GM18505 (cell line): Measurements from ENCODE around the gene BAAT.
"Not testable (repeated sequence)": the region's sequence is repeated elsewhere in the genome, so short reads cannot be mapped to it uniquely, and the experiment has no call there.

ENCODE experiments used
- ATAC-seq: cut with Tn5 transposase; IDR thresholded peaks from one replicate; pipeline ENCODE4 v1.9.1; 2021; ENCODE audit not compliant: unreplicated experiment
- POLR2A ChIP-seq: IDR thresholded peaks from 4 replicates; pipeline ENCODE4 v1.6.1; 2011; ENCODE audit warnings: borderline replicate concordance; ENCODE audit not compliant: insufficient read depth, insufficient read length; ENCODE audit errors: extremely low read depth

The BAAT gene

GRCh38 chr9:101333490-101333889 lies 51.3 kb downstream of the BAAT start:
- ATAC-seq, result no peak
- no peak for TF ChIP-seq POLR2A

DNA sequence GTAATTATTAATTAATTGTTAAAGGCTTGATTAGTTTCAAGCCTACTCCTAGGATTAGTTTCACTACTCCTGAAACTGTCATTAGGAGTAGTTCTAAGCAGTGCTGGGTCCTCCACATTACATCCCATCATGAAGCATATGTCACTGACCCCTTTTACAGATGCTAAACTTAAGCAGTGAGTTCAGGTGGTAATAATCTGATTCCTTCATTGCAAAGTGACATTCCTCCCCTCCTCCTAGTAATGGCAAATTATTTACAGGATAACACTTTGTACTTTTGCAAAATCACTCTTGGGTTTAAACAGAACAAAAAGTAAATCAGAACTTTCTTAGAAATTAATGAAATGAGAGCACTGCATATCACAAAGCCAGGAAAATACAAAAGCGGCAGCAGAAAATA lies 52.4 kb downstream of the BAAT start:
- no peak for ATAC-seq
- TF ChIP-seq POLR2A, result no peak

DNA sequence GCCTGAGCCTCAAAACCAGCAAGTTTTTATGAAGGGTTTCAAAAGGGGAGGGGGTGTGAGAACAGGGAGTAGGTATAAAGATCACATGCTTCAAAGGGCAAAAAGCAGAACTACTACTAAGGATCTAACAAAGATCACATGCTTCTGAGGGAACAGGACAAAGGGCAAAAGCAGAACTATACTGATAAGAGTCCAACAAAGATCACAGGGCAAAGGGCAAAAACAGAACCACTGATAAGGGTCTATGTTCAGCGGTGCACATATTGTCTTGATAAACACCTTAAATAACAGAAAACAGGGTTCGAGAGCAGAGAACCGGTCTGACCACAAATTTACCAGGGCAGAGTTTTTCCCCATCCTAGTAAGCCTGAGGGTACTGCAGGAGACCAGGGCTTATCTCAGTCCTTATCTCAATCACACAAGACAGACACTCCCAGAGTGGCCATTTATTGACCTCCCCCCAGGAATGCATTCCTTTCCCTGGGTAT lies 57.3 kb downstream of the BAAT start:
- not testable (repeated sequence) for ATAC-seq

DNA sequence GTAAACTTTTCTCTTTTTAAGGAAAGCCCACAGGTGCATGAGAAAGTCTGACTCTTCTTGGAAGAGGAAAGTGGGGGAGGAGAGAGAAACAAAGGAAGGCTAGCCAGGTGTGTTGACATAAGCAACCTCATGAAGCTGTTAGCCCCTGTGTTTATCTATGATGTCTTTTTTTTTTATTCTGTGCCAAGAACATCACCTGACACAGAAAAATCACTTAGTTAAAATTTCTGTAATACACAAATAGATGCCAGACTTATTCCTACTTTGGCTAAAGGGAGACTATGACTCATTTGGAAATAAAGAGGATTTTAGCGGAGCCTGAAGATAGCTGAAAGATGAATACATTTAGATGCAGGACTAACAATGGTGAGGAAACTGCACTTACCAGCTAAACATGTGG lies 58.3 kb downstream of the BAAT start:
- no peak for ATAC-seq
- no peak for TF ChIP-seq POLR2A

DNA sequence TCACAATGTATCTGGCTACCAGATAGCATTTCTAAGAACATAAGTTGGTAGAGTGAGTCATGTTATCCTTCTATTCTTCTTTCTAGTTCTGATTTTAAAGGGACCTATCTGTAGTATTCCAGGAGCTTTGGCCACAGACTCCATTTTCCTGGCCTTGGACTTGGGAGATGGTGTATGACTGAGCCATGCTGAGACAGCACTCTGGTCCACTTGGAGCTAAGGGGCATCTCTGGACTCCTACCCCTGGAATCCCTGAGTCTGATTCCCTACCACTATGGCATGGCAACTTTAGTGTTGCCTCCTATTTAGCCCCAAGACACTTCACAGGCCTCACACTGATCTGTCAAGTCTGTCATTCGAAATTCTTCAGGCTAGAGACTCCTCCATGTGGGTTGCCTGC lies 58.8 kb downstream of the BAAT start:
- no peak for TF ChIP-seq POLR2A
- ATAC-seq, result no peak

DNA sequence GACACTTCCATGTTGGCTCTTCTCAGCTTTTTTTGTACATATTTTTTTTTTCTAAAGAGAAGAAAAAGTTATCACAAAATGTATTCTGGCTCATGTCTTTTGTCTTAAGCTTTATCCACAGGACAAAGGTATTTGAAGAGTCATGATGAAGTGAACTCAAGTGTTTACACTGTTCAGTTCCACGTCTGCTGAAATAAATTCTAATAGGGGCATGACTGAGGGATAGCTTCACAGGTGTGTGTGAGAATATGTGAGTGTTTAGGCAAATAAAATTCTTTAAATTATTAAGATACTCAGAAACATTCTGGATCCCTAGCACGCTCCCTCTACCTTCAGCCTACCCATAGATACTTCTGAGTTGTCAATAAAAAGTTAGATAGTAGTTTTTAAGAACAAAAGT lies 59.8 kb downstream of the BAAT start:
- ATAC-seq, result no peak
- no peak for TF ChIP-seq POLR2A

DNA sequence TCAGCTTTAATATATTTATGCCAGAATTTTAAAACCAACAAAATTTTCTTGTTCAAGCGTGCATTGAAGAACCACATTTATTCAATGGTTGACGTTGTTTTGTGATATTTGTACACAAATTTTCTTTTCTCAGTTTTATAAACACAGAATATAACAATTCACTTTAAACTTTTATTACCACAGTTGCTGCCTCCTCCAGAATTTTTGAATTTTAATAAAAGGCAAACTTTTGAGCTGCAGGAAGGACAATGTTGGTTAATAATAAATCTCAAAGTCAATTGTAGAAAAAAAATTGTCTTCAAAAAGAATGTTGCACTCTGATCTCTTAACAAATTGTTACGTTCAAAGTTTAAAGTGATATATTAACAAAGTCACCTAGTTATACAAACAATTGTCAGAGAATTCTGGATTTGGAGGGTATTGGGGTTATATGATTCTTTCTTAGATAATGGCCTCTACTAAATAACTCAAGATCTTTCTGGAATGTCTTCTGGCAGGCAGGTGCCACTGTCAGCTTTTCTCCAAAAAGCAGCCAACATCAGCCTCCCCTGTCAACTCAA lies 60.5 kb downstream of the BAAT start:
- no peak for TF ChIP-seq POLR2A
- ATAC-seq, result no peak

DNA sequence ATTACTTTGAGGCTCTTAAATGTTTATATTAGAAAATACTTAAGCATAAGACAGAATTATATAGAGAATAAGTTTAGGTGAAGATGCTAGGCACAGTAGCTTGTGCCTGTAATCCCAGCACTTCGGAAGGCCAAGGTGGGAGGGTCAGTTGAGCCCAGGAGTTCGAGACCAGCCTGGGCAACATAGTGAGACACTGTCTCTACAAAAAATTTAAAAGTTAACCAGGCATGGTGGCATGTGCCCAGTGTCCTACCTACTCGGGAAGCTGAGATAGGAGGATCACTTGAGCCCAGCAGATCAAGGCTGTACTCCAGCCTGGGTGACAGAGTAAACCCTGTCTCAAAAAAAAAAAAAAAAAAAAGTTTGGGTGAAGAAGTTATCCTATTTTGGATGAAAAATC lies 61.7 kb downstream of the BAAT start:
- TF ChIP-seq POLR2A, result no peak
- no peak for ATAC-seq

DNA sequence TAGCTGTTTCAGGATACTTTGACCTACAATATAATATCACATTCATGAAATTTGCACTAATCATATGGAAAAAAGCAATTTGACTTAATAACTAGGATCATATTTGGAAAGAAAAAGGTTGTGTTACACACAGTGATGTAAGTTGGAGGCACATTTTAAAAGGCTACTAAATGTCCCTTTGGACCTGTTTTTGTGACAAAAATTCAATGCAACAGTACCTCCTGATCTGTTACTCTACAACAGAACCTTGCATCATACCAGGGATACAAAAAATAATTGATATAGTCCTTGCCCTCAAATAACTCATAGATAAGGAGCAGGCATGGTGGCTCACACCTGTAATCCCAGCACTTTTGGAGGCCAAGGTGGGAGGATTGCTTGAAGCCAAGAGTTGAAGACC lies 67.1 kb downstream of the BAAT start:
- no peak for TF ChIP-seq POLR2A
- no peak for ATAC-seq

- ATAC-seq, result no peak
- TF ChIP-seq POLR2A, result no peak
Observed at GRCh38 chr9:101315112-101315450, 69.7 kb downstream of the BAAT start.

DNA sequence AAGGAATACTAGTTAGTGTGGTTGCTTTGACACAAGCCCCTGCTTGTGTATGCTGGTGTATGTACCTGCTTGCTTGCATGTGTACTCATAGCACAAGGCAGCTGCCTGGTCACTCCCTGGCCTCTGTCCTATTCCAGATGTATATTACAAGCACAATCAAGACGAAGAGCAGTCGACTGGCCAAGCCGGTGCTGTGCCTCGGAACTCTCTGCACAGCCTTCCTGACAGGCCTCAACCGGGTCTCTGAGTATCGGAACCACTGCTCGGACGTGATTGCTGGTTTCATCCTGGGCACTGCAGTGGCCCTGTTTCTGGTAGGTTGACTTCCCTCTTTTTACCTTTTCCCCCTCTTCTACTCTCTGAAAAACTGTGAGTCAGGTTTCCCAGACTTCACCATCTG lies 72.1 kb downstream of the BAAT start:
- TF ChIP-seq POLR2A, result no peak
- ATAC-seq, result no peak

DNA sequence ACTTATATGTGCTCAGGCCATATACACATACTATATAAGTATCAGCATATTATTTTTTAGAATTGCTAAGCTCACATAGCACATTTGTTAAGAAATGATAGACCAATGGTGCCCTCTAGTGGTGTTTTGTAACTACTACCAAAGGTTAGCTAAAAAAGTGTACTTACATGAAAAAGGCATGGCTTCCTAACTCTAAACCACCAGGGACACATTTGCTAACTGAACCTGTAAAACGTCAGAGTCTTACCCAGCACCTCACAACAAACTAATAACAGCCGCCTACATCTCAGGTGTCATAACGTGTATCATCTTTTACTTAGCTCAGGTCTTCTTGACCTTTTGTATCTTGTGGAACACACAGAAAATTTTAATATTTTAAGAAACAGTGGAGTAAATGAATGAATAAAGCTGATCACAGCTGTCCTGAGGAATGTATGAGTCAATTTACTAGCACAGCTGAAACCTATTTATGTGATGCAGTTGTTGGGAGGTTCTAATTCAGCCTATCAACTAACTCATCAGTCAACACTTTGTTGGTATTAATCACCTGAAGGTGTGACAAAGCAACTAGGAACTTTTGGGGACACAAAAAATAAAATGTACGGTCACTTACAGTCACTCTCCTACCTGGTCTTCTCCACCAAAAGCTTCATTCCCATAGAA lies 72.9 kb downstream of the BAAT start:
- ATAC-seq, result peak; percentile 95
- no peak for TF ChIP-seq POLR2A

DNA sequence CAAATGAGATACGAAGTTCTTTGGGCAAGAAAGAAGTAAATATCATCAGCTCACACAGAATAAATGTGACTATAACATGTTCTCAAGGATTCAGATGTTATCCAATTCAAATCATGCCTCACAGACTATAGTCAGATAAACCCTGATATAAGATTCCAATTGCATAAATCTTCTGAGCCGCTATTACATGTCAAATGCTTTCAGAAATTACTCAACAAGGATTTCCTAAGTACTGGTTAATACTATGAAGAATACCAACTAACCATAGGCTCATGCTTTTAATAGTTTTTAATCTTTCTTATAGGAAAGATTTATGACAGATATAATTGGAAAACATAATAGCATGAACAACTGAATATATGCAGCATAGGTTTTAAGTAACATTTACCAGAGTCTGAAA lies 73.6 kb downstream of the BAAT start:
- TF ChIP-seq POLR2A, result no peak

More for the DNA sequence above, 73.6 kb downstream of the BAAT start:
- ATAC-seq, result no peak
